Stimulated activated effector memory CD8-positive, alpha-beta T cell treated with anti-CD3 and anti-CD28 coated beads, Interleukin-12 subunit alpha, Interleukin-12 subunit beta, amount 100 ng/mL, for 72 hours (primary cell): ENCODE results near the gene ECM1.

ENCODE experiments used
- ATAC-seq: fragments of 150-1000 bp; cut with Tn5 transposase; 2 replicates; pipeline ENCODE4 v1.10.0; 2021
- DNase-seq, 2 donors: peaks; one replicate each; pipeline ENCODE4 v3.0.0; 2021 to 2022; ENCODE audit warnings: low spot score in 2 of 2
- H3K27ac Mint-ChIP-seq: one replicate; pipeline ENCODE4 v1.8.0; 2022; ENCODE audit warnings: mild to moderate bottlenecking, mixed read lengths
- H3K36me3 Mint-ChIP-seq: one replicate; pipeline ENCODE4 v1.8.0; 2022; ENCODE audit warnings: mild to moderate bottlenecking, mixed read lengths
- H3K4me1 Mint-ChIP-seq: one replicate; pipeline ENCODE4 v1.8.0; 2022; ENCODE audit warnings: mixed read lengths
- H3K4me3 Mint-ChIP-seq: one replicate; pipeline ENCODE4 v1.8.0; 2022; ENCODE audit warnings: mild to moderate bottlenecking, mixed read lengths
- H3K9me3 Mint-ChIP-seq: one replicate; pipeline ENCODE4 v1.8.0; 2022; ENCODE audit warnings: mixed read lengths

The ECM1 gene

GRCh38 chr1:150548632-150549495, 41.0 kb downstream of the ECM1 start, which contains the start of gene ADAMTSL4:
ADAMTSL4 (plus strand) TSS chr1:150549408; CDS start chr1:150552289, 2,881 bp downstream.
- Mint-ChIP-seq H3K36me3 (peaks cover 5% of the 10 kb centered on the region), H3K4me3 (peak within 1 kb of the TSS; percentile 71), H3K4me1 (peaks cover 39% of the 10 kb centered on the region), H3K27ac (peak within 1 kb of the TSS; percentile 67), H3K9me3 (no peaks in the 10 kb centered on the region)
- ATAC-seq: peak; percentile 79
- DNase-seq: no peak

- Mint-ChIP-seq H3K27ac (peak overlapping the region; percentile 67), H3K4me3 (peak overlapping the region; percentile 71), H3K9me3 (no peaks in the 10 kb centered on the region), H3K4me1 (peaks cover 39% of the 10 kb centered on the region), H3K36me3 (peaks cover 5% of the 10 kb centered on the region)
- ATAC-seq: no peak
- no peak for DNase-seq
These were observed 41.8 kb downstream of the ECM1 start for GRCh38 chr1:150549496-150550221.

- no peaks in the 10 kb centered on the region for H3K9me3 Mint-ChIP-seq
- H3K36me3 Mint-ChIP-seq: peaks cover 9% of the 10 kb centered on the region
- ATAC-seq (no peak), DNase-seq (no peak)
- peak overlapping the region; percentile 67 for H3K27ac Mint-ChIP-seq
- H3K4me1 Mint-ChIP-seq: peaks cover 39% of the 10 kb centered on the region
- H3K4me3 Mint-ChIP-seq: peak overlapping the region; percentile 71
These were observed 42.5 kb downstream of the ECM1 start for GRCh38 chr1:150550222-150551050.

GRCh38 chr1:150551051-150551783, 43.3 kb downstream of the ECM1 start:
- Mint-ChIP-seq H3K4me3 (no peak overlapping the region), H3K27ac (no peak overlapping the region), H3K4me1 (peaks cover 39% of the 10 kb centered on the region), H3K9me3 (no peaks in the 10 kb centered on the region), H3K36me3 (peaks cover 12% of the 10 kb centered on the region)
- ATAC-seq: no peak
- no peak for DNase-seq

- peak overlapping the region; percentile 79 for H3K27ac Mint-ChIP-seq
- no peak overlapping the region for H3K4me3 Mint-ChIP-seq
- no peaks in the 10 kb centered on the region for H3K9me3 Mint-ChIP-seq
- ATAC-seq: no peak
- DNase-seq: no peak
- H3K4me1 Mint-ChIP-seq: peaks cover 39% of the 10 kb centered on the region
- H3K36me3 Mint-ChIP-seq: peaks cover 12% of the 10 kb centered on the region
These were observed 43.8 kb downstream of the ECM1 start for GRCh38 chr1:150551784-150552127.

GRCh38 chr1:150552128-150552910, 44.4 kb downstream of the ECM1 start:
- H3K27ac Mint-ChIP-seq: peak overlapping the region; percentile 79
- H3K4me1 Mint-ChIP-seq: peaks cover 39% of the 10 kb centered on the region
- no peak for DNase-seq
- no peak overlapping the region for H3K4me3 Mint-ChIP-seq
- peak; percentile 11 for ATAC-seq
- peaks cover 12% of the 10 kb centered on the region for H3K36me3 Mint-ChIP-seq
- no peaks in the 10 kb centered on the region for H3K9me3 Mint-ChIP-seq

- Mint-ChIP-seq H3K9me3 (no peaks in the 10 kb centered on the region), H3K4me3 (no peak overlapping the region), H3K36me3 (peaks cover 12% of the 10 kb centered on the region), H3K27ac (peak overlapping the region; percentile 79), H3K4me1 (peaks cover 39% of the 10 kb centered on the region)
- ATAC-seq (no peak), DNase-seq (no peak)
These were observed 45.0 kb downstream of the ECM1 start for GRCh38 chr1:150552911-150553289.

- DNase-seq (no peak), ATAC-seq (no peak)
- Mint-ChIP-seq H3K4me1 (peaks cover 39% of the 10 kb centered on the region), H3K36me3 (peaks cover 12% of the 10 kb centered on the region), H3K27ac (no peak overlapping the region), H3K9me3 (no peaks in the 10 kb centered on the region), H3K4me3 (no peak overlapping the region)
These were observed 45.6 kb downstream of the ECM1 start for GRCh38 chr1:150553392-150554085.

GRCh38 chr1:150554086-150554452, 46.2 kb downstream of the ECM1 start:
- H3K36me3 Mint-ChIP-seq: peaks cover 12% of the 10 kb centered on the region
- no peak overlapping the region for H3K4me3 Mint-ChIP-seq
- H3K4me1 Mint-ChIP-seq: peaks cover 39% of the 10 kb centered on the region
- no peak overlapping the region for H3K27ac Mint-ChIP-seq
- H3K9me3 Mint-ChIP-seq: no peaks in the 10 kb centered on the region
- DNase-seq (no peak), ATAC-seq (no peak)

- no peak for DNase-seq
- ATAC-seq: no peak
- Mint-ChIP-seq H3K27ac (no peak overlapping the region), H3K9me3 (no peaks in the 10 kb centered on the region), H3K36me3 (peaks cover 7% of the 10 kb centered on the region), H3K4me3 (no peak overlapping the region), H3K4me1 (peaks cover 38% of the 10 kb centered on the region)
These were observed 47.5 kb downstream of the ECM1 start for GRCh38 chr1:150555198-150555970.

GRCh38 chr1:150555971-150556865, 48.3 kb downstream of the ECM1 start:
- H3K4me3 Mint-ChIP-seq: no peak overlapping the region
- ATAC-seq (no peak), DNase-seq (no peak)

GRCh38 chr1:150557065-150557600, 49.2 kb downstream of the ECM1 start:
- DNase-seq: no peak
- Mint-ChIP-seq H3K9me3 (no peaks in the 10 kb centered on the region), H3K4me3 (no peak overlapping the region), H3K27ac (no peak overlapping the region), H3K4me1 (peaks cover 38% of the 10 kb centered on the region), H3K36me3 (peaks cover 20% of the 10 kb centered on the region)
- no peak for ATAC-seq

More at GRCh38 chr1:150555971-150556865, 48.3 kb downstream of the ECM1 start:
- H3K36me3 Mint-ChIP-seq: peaks cover 11% of the 10 kb centered on the region
- no peaks in the 10 kb centered on the region for H3K9me3 Mint-ChIP-seq
- H3K27ac Mint-ChIP-seq: no peak overlapping the region
- peaks cover 38% of the 10 kb centered on the region for H3K4me1 Mint-ChIP-seq
